NCI-H2029 treated with DMSO at 0.1 percent for 48 hours (cell line): ENCODE results near the gene ZBTB20.

Source experiments
- DNase-seq: peaks from one replicate; lab custom pipeline; 2025; lab: John Stamatoyannopoulos, UW

The ZBTB20 gene

DNA sequence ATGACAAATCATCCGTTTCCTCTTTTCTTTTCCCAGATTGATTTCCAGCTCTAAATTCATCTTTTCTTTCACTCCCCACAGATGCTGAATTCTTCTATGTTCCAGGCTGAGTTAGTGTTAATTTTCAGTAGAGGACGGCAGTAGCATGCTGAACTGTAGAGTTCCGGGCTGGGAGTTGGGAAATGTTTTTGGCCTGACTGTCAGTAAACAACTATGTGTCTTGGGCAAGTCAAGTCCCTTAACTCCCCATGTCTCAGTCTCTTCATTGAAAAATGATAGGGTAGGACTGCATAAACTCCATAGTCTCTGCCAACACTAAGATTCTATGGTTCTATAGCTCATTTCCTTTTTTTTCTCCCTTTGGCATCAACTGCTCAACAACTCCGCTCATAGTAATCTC lies 519.3 kb downstream of the ZBTB20 start:
- no peak for DNase-seq

DNA sequence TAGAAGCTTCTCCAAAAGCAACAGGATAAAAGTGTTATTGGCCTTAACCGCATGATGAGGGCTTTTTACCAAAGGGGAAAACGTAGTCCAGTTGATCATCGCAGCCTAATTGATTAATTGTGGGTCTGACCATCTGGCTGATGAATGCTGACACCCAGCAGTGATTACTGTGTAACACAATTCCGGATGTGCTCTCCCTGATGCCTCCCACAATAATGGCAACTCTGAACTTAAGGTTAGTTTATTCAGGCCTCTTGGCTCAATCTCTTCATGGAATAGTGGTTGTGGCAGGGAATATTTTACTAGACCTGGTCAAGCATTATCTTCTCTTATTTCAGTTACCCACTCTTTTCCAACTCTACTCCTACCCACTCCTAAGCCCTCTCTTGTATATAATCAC lies 520.3 kb downstream of the ZBTB20 start:
- DNase-seq = no peak

DNA sequence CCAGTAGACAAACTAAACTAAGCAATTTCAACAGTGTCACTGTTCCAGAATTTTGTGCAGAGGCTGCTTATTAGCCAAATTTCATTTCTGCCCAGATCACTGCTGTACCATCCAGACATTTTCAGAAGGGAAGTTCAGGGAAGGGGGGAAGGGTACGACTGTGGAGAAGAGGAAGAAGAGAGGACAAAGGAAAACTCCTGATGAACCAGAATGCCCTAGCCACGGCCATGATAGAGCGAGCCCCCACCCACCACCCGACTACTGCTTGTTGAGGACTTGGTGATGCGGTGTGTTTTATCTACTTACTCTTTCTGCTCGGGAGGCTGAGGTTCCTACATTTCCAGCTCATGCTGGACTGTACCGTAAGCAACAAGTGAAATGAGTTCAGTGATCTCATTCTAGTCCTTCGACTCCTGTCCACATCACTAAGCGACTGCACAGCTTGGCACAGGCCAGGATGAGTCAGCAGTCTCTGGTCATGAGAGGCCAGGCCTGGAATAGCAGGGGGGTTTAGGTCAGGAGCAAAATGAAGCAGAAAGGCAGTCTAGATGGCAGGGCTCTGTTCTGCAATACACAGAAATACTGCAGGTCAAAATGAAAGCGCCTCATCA lies 522.4 kb downstream of the ZBTB20 start:
- DNase-seq = peak; percentile 62

DNA sequence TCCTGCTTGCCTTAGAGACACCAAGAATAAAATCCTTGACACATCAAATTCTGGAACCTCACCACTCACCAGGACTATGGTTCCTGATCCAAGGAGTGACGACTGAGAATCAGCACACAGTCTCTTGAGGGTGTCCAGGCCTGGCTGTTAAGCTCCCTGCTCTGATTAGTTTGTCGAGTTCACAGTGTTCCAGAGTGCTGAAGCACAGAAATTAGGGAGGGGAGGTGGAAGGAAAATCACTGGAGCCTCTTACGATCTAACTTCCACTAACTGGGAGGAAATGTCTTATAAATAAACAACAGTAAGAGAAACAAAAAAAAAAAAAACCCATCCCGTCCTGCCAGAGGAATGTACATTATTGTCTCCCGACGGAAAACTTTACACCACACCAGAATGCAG lies 523.0 kb downstream of the ZBTB20 start:
- DNase-seq = no peak

DNA sequence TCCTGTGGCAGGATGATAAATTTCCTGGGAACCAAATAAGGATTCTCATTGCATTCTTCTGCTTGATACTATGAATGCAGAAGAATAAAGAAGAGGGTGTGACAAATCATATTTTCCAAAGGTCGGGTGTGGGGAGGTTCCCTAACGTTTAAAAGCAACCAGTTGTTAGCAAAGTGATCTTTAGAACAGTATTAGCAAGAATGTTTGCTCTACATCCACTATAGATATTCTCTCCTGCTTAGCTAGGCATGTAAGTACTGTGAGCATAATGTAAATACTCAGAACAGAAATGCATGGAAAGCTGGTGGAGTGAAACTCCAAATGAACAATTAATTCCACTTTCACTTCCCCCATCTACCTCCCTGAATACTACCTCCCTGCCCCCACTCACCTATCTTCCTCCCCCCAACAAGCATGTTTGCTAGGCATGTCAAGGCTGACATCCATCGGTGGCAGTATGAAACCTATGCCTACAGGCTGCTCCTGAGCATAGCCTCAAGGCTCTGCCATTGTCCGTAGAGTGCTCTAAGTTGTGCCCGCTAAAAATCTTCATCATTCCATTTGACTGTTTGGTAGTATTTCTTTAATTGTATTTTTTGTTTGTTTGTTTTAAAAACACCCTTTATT lies 523.6 kb downstream of the ZBTB20 start:
- no peak for DNase-seq

DNA sequence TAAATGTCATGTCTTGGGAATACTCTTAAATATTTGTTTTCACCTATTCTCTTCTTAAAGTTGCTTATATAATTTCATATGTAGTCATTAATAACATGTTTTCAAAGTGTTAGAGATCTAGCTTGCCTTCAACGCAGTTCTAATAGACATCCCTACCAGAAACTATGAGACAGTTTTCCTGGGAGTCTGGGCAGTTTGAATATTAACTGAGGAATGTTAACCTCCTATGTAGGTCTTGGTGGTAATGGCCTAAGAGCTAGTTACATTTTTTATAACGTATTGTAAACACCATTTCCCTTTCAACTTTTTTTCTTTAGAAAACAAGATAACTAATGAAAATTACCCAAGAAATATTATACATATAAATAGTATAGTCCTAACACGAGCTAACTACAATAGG lies 525.1 kb downstream of the ZBTB20 start:
- DNase-seq = no peak

DNA sequence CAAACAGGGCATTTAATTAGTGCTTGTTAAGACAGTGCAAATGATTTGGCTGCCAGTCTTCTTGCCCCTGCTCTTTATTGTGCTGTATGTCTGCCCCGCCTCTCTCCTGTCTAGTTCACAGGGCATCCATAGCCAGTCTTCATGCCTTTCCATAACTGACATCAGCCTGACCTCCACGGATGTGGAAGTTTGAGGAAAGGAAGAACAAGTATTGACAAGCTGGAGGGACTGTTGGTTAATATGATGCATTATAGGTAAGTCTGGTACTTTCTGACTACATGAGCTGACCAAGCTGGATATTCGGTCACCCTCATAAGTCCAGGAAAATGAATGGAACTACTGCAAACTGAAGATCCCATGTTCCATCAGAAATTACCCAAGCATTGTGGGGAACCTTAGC lies 527.3 kb downstream of the ZBTB20 start:
- DNase-seq = no peak

DNA sequence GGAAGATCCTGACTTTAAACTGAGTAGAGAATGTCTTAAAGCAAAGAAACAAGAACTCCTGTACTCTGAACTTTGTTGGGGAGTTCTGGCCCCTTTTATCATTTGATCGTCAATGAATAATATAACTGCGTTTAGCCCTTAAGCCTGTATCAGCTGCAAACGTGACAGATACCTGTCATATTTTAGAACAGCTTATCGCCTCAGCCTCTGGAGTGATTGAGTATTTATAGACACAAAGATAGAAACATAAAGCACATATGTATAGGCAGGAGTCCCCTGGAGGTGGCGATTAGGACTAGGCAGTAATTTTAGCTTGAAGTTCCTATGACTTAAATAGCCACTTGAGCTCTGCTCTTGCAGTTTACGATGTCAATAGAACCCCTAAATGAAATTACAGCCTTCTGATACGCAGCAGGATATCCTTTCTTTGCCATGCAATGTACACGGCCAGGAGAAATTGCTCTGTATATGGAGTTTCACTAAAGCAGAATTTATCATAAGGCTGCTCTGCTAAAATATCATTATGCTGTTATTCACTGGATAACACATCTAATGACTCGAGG lies 531.5 kb downstream of the ZBTB20 start:
- DNase-seq = no peak

DNA sequence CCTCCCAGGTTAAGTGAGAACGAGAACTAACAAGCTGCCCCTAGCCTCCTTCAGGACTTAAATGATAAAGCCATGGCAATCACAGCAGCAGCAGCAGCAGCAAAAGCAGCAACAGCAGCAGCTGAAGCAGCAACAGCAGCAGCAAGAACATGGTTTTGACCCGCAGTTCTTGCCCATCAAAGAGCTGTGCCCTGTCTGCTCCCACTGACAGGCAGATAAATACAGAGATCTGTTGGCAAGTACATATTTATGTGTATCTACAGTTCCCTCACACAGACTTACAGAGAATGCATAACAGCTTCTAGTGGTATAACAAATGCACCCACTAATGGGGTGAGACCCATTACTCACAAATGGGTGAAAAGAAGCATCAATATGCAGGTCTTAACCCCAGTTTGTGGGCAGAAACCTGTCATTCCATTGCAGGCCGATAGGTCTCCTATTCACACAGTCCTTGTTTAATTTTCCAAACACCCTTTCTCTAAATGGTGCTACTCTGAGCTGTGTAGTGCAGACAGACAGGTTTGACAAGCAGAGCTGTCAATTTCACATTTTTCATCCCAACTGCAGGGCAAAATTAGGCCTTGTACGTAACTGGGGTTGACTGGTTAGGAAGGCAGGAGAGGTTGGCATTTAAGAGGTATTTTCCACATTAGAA lies 537.0 kb downstream of the ZBTB20 start:
- DNase-seq = no peak

DNA sequence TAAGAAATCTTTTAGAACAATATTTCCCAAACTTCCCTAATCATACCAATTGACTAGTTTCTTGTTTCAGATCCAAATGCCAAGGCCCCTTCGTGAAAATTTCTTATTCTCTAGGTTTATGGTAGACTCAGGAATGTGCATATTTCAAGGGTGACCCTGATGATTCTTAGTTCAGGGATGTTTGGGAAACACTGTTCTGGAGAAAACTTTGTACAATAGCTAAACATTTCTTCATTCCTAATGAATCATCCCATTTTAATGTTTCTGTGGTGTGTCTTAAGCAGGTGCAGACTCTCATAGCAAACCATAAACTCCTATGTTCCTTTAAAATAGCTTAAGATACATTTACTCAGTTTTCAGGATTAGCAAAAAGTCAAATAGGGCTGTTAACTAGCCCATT lies 538.8 kb downstream of the ZBTB20 start:
- no peak for DNase-seq

DNA sequence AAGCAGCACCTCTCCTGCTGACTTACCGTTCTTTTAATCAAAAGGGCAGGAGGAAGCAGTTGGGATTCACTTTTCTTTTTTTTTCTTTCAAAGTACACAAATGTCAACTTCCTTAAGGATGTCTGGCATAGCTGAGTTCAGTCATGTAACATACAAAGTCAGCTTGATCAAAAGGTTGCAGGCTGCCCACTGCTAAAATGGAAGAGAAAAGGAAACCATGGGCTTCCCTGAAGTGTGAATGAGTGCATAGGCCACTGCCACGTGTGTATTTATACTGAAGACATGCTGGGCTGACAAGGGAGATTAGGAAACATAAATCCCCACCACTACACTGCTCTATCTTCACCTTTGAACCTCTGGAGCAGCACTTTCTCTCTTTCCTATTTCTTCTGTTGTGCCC lies 540.8 kb downstream of the ZBTB20 start:
- no peak for DNase-seq

DNA sequence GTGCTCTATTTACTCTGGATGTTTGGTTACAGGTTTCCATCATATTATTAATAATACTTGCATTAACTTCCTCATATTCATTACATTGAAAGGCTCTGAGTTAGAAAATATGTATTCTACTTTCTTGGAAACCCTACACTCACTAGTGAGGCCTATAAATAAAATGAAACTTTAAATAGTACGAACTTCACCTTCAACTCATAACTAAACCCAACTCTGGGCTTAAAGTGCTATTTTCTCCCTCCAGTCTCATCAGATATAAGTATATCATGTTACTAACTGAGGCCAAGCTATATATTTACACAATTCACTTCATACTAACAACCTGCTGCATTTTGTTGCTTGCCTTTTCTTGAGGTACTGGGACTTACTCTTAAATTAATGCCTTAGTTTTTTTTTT lies 546.5 kb downstream of the ZBTB20 start:
- DNase-seq = no peak

DNA sequence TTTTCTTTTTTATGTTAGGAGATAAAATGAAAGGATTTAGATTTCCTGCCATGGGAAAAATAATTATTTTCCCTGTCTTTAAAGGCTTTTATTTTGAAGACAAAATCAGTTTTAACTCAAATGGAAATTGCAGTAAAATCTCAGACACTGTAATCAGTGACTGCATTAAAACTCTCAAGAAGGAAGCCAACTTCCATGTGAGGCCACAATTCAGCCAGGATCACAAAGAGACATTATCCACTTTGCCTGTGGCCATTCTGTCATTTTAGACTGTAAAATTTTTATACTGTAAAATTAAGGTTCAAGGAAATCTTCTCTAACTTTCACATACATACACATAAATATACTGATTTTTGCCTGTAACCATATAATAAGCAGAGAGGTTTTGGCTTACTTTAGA lies 549.2 kb downstream of the ZBTB20 start:
- no peak for DNase-seq

DNA sequence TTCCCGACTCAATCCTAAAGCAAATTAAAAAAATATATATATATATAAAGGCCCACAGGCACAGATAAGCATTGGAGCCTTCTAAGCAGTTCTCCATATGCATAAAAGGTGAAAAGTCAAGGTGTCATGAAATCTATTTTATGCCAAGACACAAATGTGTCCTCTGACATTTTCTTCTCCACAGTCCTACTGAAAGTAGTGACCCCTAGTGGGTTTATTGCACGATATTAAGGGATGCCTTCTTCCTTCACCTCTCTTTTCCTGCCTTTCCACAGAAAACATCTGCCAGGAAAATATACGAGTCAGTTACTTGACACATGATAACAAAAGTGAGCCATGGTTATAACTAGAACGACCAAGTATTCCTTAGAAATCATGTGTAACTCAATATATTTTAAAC lies 550.1 kb downstream of the ZBTB20 start:
- DNase-seq = no peak

DNA sequence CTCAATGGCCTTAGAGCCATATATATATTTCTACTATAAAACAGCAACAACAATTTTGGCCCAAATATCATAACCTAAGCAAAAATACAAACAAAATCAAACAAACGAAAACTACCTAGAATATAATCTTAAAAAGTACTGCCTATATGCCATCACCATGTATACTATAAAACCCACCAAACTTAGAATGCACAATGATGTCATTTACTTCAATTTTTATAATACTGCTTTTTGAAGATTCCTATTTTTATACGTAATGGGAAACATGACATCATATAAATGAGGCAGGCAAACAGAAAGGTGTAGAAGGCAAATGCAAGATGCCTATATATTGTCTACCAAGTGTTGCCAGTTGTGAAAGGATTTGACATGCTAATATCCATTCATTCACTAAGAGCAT lies 550.9 kb downstream of the ZBTB20 start:
- DNase-seq = no peak

DNA sequence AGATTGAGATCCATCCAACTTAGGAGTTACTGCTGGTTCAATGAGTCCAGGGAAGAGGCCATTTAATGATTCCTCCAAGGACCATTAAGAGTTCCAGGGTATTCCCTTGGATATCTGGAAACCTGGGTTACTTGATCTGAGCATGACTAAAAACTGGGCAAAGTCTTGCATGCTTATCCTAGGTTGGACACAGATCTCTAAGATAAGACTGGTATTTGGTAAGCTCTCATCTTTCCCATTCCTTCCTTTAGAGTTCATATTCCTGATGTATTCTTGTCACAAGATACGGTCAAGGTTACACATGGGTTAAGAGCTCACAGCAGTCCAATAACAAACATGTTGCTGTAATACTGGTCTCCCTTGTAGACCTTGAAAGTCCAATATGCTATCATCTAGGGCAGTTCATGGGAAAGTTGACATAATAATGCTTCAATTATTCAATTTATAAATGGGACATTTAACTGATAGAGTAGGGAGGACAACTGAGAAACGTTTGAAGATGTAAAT lies 551.5 kb downstream of the ZBTB20 start:
- DNase-seq = no peak

DNA sequence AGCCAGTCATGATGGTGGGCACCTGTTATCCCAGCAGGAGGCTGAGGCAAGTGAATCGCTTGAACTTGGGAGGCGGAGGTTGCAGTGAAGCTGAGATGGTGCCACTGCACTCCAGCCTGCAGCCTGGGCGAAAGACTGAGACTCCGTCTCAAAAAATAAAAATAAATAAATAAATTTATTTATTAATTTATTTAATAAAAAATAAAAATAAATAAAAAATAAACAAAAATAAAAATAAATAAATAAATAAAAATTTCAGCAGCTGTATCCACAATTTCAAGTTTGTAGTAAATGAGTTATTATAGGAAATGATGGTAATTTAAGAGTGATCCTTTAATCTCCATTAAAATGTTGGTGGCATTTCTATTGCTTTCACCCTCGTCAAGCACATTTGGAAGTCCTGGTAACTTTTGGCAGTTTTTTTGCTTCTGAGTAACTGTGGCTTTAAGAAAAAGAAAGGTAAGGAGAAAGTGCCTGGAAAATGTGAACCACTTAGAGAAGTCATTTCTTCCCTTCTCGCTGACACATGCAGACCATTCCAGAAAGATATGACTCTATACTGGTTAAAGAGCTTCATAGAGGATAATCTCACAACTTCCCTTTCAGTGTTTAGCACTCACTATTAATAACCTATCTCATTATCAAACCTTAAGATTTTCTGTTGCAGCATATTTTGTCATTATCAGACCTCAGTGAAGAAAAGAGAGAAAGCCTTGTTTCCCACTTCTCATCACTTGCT lies 556.6 kb downstream of the ZBTB20 start:
- DNase-seq = no peak

DNA sequence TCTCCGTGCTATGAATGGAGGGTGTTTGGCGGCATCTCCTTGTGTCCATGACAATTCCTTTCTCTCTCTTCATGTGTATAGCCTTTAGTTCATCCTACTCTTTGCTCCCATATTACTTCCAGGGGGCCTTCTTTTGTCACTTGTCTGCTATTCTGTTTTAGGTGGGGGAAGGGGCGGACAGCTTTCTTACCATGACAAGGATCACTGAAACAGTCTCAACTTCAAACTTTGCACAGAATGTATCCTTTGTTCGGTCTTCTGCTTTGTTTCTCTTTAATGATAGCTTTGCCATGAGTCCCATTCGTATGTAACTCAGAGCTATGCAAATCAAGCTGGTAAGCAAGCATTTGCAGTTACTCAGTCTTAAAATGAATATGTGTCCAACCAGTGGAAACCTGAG lies 559.1 kb downstream of the ZBTB20 start:
- no peak for DNase-seq

DNA sequence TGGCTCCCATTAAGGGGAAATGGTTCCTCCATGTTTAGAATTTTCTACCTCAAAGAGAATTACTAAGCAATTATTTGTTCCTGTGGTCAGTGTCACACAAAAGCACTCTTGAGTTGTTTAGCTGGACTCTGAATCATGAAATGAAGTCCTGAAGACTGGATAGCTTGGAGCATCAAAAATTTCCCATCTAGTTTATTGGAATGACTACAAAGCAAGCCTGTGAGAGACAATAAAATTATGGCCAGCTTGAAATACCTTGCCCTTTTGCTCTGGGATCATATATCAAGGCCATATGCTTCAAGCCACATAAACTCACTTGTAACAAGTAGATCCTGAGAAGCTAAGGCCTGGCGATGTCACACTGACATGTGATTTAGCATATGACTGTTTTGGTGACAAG lies 561.0 kb downstream of the ZBTB20 start:
- no peak for DNase-seq

DNA sequence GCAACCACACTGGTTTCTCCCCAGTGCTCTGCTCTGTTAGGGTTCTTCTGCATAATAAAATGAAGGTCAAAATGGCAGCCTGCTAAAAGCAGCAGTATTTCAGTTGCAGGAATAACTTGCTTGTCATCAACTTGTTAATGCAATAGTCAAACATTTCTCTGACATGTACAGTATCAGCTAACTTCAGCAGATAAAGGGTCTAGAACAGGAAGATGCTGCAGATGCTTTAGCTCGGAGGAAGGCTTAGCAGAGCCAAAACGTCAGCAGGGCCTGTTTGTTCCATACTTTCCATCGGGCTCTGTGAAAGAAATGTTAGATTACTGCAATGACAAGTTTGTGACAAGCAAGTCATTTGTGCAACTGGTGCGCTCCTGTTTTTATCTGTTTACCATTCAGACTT lies 561.4 kb downstream of the ZBTB20 start:
- no peak for DNase-seq

DNA sequence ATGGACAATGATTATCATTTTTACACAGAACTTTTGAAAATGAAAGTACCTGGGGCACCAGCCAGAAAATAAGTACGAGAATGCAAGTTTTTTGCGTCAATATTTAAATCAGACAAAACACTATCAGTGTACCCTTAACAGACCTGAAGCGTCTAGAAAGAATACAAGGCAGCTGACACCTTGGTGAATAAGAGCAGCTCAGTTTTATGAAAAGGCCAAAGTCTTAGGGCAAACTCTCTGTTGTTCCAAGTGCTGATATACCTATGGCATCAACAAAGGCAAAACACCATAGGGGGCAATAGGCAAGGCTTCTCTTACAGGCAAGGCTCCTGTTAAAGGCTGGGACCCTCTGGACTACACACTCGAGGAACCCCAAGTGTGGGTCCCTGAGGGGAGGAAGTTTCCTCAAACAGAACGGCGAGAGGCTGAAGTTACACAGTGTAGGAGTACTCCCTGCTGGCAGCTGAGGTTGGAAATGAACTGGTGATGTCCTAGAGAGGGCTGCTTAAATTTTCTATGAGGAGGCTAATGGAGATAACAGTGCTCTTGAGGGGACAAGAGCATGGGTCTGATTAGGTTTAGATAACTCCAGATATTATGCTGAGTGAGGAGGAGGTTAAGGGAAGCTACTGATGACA lies 562.2 kb downstream of the ZBTB20 start:
- no peak for DNase-seq

DNA sequence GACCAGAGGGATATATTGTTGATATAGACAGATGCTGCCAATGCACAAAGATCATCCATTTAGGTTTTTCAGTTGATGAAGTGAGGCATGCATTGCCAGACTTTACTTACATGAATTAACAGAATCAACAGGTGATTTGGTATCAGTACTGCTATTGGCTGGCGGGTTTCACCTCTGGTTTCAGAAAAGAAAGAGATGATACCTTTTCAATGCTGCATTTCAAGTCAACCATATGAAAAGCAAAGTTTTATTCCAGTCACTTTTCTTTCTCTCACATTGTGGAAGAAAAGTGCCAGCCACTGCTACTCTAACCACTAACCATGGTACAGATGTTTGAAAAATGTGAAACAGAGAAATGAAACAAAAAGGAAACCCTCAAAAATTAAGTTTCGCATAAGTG lies 564.2 kb downstream of the ZBTB20 start:
- DNase-seq = no peak
